Measurements from ENCODE around the gene SYCE1.
"Not testable (repeated sequence)": the region's sequence is repeated elsewhere in the genome, so short reads cannot be mapped to it uniquely, and the experiment has no call there.

SYCE1 gene

GRCh38 chr10:133555521-133555920, 9.9 kb downstream of the SYCE1 start:
- no peak for DNase-seq (ENCODE audit: low read depth)

- DNase-seq (ENCODE audit: low read depth): no peak
Observed at GRCh38 chr10:133554600-133554999, 10.8 kb downstream of the SYCE1 start.

DNA sequence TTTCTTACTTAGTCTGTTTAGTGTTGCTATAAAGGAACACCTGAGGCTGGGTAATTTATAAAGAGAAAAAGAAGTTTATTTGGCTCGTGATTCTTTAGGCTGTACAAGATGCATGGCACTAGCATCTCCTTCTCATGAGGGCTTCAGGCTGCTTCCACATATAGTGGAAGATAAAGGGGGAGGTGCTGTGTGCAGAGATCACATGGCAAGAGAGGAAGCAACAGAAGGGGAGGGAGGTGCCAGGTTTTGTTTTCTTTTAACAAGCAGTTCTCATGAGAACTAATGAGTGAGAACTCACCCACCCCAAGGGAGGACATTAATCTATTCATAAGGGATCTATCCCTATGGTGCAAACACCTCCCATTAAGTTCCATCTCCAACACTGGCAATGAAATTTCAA, 20.9 kb downstream of the SYCE1 start:
- DNase-seq (ENCODE audit: low read depth): no peak

DNA sequence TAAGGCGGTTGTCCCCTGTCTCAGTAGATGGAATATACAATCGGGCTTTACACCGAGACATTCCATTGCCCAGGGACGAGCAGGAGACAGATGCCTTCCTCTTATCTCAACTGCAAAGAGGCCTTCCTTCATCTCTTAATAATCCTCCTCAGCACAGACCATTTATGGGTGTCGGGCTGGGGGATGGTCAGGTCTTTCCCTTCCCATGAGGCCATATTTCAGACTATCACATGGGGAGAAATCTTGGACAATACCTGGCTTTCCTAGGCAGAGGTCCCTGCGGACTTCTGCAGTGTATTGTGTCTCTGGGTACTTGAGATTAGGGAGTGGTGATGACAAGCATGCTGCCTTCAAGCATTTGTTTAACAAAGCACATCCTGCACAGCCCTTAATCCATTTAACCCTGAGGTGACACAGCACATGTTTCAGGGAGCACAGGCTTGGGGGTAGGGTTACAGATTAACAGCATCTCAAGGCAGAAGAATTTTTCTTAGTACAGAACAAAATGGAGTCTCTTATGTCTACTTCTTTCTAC, 23.9 kb downstream of the SYCE1 start:
- not testable (repeated sequence) for DNase-seq (ENCODE audit: low read depth)

DNA sequence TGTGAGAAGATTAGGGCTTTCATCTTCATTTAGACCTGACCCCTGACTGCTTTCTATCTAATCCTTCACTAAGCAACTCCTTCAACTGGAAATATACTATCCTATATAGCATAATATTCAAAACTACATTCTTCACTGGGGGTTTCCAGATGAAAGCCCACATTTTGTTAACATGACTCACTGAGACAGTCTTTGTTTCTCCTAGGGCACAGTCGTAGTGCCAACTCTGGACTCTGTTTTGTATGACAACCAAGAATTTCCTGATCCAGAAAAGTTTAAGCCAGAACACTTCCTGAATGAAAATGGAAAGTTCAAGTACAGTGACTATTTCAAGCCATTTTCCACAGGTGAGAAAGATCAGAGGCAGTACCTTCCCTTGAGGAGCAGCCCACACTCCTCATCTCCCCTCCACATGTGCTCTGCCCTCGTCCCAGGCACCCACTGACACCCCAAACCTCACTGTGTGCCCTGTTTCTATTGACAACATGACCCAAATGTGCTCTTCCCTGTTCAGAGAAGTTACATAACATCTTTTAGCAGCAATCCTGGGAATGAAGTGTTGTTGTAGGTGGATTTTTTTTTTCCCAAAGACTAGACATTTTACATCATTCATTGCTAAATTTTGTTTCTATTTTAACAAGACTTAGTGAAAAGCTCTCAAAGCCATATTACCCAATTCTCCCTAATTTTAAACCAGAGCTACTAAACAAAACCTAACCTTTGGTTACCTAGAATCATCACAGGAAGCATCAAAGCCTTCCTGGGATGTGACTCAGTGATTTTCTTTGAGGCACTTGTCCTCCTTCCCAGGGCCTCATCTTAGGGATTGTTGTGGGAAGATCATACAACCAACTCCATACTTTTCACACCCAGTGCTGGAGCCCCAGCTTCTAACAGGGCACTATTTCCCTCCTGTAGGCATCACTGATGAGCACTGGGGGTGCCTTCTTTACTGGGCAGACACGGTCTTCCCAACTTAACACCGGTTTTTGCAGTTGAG, 27.5 kb downstream of the SYCE1 start:
- no peak for DNase-seq (ENCODE audit: low read depth)

DNA sequence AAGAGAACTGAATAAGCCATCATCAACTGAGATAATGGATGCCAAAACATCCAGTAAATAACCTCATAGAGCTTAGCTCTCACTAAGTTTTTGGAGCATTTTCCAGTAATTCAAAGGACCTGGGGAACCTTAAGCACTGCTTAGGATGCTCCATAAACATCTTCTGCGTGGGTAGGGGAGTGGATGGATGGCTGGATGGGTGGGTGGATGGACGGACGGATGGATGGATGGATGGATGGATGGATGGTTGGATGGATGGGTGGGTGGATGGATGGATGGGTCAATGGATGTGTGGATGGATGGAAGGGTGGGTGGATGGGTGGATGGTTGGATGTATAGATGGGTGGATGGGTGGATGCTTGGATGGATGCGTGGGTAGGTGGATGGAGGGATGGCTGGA, 29.2 kb downstream of the SYCE1 start:
- no peak for DNase-seq (ENCODE audit: low read depth)

DNA sequence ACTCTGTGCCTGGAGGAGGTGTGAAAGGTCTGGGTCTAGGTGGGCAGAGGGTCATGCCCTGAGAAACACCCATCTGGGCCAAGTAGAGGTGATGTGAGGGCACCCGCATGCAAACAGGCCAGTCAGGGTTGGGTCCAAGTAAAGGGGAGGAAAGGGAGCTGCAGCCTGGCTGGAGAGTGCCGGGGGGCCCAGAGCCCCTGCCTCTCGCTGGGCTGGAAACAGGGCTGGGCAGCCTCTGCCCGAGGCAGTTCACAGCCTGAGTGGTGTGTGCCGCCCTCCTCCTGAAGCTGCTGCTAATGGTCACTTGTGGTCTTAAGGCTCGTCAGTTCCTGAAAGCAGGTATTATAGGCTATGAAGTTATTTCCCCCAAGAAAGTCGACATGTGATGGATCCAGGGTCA, 31.0 kb downstream of the SYCE1 start:
- DNase-seq (ENCODE audit: low read depth): no peak

DNA sequence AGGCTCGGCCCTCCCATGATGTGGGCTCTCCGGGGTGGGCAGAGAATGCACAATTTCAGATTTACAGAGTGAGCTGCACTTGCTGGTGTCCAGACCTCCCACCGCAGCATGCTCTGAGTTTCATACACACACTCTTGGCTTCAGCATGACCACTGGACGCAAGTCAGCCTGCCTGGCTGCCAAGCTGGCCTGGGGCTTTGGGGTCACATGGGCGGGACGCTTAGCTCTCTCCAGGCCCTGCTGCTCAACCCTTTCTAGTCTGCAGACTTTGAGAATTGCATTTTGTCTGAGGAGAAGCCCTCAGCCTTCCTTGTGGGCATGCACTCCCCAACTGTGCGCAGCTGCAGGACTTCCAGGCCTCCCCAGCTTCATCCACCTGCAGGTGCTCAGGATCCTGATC, 32.5 kb downstream of the SYCE1 start:
- DNase-seq (ENCODE audit: low read depth): no peak

DNA sequence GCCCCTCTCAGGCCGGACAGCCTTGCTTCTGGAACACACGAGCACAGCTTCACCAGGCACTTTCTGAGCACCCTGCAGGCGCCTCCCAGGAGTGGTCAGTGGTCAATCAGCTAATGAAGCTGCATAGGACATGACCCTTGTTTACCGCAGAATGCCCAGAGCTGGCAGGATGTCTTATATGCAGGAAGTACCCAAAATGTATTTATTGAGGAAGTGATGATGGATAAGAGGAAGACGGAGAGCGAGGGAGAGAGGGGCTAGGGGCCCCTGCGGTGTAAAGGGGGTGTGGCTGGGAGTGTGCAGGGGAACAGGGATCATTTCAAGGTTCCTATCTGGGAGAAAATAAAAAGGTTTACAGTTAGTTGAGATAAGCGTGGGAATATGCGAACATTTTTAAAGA, 34.9 kb downstream of the SYCE1 start:
- no peak for DNase-seq (ENCODE audit: low read depth)

- no peak for DNase-seq (ENCODE audit: low read depth)
Observed at GRCh38 chr10:133529576-133529946, 35.8 kb downstream of the SYCE1 start.

GRCh38 chr10:133528845-133529575, 36.4 kb downstream of the SYCE1 start:
- no peak for DNase-seq (ENCODE audit: low read depth)

DNA sequence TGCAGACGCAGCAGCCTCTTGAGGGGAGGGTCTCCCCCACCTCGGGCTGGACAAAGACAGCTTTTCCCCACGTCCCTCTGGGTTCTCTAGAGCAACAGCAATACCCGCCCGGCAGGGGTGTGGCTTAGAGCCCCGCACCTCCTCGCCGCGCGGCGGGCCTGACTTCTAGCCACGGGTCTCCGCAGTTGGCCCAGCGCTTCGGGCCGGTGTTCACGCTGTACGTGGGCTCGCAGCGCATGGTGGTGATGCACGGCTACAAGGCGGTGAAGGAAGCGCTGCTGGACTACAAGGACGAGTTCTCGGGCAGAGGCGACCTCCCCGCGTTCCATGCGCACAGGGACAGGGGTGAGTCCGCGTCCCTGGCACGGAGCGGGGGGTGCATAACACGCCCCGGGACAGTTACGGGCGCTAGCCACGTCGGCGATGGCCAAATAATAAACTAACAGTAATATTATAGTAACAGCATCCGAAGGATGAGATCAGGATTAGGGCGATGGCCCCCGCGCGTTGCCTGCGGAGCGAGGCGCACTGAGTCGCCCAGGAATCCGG, 37.0 kb downstream of the SYCE1 start:
- DNase-seq (ENCODE audit: low read depth): no peak

DNA sequence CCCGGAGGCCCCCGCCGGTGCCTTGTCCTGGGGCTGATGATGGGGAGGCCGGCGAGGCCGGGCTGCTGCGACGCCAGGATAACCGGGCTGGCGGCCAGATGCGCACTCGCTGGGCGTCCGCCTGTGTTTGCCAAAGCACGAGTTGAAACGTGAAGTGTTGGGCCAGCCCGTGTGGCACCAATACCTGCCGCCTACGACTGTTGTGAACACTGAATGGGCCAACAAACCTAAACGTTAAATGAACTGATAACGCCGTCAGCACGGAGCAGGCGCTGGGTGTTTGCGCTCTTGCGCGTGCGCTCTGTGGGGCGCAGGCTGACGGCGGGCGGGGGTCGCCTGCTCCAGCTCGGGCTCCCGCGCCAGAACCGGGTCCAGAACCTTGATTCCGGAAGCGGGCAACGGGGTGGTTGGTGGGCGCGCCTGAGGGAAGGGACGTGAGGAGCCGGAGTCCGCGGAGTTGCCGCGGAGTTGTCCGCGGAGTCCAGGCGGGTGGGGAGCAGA, 37.6 kb downstream of the SYCE1 start:
- no peak for DNase-seq (ENCODE audit: low read depth)

GRCh38 chr10:133526957-133527588, 38.3 kb downstream of the SYCE1 start, which contains the start of gene CYP2E1:
TSS of gene CYP2E1 (plus strand) at chr10:133527363. CDS start at chr10:133527396, 33 bp downstream.
- no peak for DNase-seq (ENCODE audit: low read depth)

DNA sequence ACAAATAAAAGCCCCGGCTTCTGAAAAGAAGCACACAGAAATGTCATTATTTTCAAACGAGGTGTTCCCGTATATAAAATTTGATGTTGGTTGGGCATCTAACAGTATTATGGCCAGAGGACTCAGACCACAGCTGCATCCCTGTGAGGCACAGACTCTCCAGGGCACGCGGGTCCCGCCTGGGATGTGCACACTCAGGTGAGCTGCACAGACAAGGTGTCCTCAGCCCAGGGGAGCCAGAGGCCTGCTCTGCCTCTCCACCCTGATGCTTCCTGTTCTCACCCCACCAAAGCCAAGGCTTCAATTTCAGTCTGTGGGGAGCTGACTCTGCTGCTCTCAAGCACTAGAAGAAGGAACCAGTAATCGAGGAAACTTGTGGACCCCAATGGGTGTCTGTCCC, 39.9 kb downstream of the SYCE1 start:
- no peak for DNase-seq (ENCODE audit: low read depth)

GRCh38 chr10:133523631-133524203, 41.7 kb downstream of the SYCE1 start:
- DNase-seq (ENCODE audit: low read depth): no peak

DNA sequence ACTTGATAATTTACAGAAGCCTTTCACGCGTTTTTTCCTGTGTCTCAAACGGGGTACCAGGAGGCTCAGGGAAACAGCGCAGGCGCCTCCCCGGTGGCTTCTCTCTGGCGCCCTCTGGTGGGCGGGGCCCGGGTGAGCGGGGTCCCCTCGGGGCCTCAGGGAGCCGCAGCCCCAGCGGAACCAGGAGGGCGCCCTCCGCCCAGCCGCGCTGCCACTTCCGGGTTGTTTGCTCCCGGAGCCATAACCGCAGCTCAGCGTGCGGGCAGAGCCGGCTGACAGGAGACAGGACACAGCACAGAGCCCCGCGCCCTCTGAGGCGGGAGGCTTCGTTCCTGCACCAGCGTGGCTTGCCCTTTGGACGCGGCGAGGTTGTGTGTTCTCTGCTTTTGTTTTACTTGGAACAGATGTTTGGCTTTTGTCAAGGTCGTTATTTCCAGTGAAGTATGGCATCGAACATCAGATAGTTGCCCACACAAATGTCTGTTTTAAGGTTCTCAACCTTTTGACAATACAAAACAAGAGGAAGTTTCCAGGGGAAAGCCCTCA, 45.1 kb downstream of the SYCE1 start:
- peak; percentile 88 for DNase-seq (ENCODE audit: low read depth)

DNA sequence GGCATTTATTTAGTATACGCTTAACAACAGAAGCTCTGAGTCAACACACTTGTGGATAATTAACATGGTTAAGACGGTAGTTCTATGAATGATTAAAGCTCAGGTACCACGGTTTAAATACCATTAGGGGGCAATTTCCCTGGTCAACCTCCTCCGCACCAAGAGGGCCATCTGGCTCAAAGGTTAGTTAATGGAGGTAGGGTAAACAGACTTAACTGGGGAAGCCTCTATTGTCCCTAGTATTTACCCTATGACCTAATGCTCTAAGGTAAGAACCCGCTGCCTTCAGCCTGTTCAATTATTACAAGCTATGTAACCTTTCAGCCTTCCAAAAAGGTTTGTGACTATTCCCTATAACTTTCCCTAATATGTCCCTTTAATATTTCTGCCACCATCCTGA, 46.9 kb downstream of the SYCE1 start:
- DNase-seq (ENCODE audit: low read depth): not testable (repeated sequence)

DNA sequence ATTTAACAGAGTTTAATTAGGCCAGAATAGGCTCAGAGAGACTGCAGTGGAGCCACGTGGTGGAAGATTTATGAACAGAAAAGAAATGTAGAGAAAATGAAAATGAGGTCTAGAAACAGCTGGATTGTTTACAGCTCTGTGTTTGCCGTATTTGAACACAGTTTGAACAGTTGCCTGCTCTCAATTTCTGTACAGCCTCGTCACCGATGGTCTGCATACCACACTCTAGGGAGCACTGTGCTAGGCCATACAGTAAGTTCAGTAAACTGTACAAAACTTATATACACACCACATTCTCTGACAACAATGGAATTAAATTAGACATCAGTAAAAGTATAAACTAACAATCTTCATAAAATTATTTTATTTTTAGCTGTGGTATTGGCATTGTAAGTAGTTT, 49.3 kb downstream of the SYCE1 start:
- no peak for DNase-seq (ENCODE audit: low read depth)

GRCh38 chr10:133515471-133515870, 49.9 kb downstream of the SYCE1 start:
- DNase-seq (ENCODE audit: low read depth): no peak

GRCh38 chr10:133511907-133512528, 53.4 kb downstream of the SYCE1 start:
- DNase-seq (ENCODE audit: low read depth): no peak

All from activated T-helper 9 cell treated with anti-CD3 and anti-CD28 coated beads, Interleukin-2, amount 50 U/mL, for 16 hours (primary cell).